Ramos (cell line): ENCODE measurements around the gene CYB5A.
"Not testable (repeated sequence)": the region's sequence is repeated elsewhere in the genome, so short reads cannot be mapped to it uniquely, and the experiment has no call there.

Experiments
- in situ Hi-C: fragments of 300-500 bp; cut with MboI; formaldehyde crosslinking; loops from one replicate; pipeline ENCODE4 v1.14.3; 2022; ENCODE audit warnings: low sequenced_read_pairs; ENCODE audit not compliant: unreplicated experiment

CYB5A gene, protein sequence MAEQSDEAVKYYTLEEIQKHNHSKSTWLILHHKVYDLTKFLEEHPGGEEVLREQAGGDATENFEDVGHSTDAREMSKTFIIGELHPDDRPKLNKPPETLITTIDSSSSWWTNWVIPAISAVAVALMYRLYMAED

DNA sequence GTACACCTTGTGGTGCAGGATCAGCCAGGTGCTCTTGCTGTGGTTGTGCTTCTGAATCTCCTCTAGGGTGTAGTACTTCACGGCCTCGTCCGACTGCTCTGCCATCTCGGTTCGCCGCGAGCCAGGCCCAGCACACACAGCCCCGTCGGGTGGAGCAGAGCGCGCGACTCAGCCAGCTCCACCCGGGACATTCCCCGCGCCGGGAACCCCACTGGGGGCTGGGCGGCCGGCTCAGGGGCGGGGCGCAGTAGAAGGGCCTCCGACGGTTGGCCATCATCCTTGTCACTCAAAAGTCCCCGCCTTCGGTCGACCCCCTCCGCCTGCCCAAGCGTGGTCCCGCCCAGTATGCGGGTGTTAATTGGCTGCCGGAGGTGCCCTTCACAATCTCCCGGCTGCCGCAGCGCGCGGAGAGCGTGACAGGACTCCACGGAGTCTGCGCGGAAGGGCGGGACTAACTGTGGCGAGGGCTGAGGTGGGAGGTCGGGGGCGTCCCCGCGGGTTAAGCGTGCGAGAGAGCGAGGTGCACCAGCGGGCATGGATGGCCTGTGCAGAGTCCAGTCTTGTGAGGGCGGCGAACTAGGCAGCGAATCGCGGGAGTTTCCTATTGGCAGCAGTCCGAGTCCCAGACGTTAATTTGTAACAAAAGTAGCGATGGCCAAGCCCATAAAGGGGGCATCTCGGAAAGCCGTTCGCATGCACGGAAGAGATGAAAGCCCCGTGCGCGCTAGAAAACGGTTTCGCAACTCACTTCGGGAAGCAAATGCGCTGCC is at the start of gene CYB5A:
TSS of gene CYB5A (minus strand) at position 193 of the 770 bp plus-strand sequence. CDS start at position 105, 88 bp downstream.
- in situ Hi-C loops: no loop called here

DNA sequence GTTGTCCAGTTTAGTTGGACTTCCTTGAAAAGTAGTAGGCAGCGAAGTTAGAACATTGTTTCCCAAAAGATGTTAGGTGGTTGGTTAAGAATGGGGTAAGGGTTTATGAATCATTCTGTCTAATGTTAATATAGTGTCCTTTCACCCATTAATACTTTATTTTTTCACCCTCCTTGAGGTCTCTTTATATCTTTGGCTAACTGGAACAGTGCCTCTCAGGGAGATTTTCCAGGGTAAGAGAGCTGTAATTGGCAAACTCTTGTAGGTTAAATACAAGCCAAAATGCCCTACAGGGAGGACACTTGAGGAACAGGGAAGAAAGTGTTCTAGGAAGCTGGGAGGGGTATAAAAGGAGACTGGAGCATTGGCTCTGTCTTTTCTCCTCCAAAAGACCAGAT is 46.1 kb upstream of the CYB5A start:
- in situ Hi-C loops: no loop called here

DNA sequence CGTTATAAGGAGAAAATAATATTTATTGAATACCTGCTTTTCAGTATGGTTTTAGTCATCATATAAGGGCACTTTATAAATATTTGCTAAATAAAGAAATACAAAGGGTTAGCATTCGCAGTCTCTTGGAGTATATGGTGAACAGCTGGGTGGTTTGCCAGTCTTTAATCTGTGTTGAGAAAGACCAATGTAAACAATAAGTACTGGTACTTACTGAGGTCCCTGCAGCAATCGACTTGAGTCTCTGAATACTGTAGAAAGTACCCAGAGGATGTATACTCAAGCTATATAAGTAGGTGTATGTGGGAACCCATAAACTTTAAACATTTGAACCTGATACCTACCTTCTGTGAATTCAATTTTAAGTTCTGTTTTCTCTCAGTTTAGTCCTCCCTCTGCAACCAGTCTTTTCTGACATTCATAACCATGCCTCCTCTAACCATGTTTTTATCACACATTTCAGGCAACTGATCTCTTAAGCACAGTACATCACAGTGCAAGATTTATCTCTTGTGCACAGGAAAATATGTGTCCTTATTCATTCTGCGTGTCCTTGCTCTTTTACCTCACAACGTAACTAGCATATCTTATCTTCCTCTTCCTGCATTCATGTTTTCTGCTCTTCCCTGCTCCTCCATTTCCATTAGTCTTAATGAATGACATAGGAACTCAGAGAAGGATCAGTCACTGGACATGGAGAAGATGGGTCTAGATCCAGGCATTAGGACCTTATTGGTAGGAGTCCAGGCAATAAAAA is 45.6 kb upstream of the CYB5A start:
- in situ Hi-C loops: no loop called here

DNA sequence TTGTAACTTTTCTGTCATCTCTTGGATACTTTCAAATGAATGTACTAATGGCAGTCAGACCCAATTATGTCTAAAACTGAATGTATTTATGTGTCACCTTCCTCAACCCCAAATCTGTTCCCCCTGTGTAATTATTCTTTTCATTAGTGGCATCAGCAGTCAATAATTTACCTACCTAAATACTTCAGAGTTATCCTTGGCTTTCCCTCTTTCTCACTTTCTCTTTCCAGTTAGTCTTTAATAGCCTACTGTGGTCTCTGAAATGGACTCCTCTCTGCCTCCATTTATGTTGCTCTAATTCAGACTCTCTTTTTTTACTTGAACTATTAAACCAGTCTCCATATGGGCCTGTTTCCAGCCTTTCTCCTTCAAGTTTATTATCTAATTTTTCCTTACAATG is 44.9 kb upstream of the CYB5A start:
- in situ Hi-C loops: no loop called here

DNA sequence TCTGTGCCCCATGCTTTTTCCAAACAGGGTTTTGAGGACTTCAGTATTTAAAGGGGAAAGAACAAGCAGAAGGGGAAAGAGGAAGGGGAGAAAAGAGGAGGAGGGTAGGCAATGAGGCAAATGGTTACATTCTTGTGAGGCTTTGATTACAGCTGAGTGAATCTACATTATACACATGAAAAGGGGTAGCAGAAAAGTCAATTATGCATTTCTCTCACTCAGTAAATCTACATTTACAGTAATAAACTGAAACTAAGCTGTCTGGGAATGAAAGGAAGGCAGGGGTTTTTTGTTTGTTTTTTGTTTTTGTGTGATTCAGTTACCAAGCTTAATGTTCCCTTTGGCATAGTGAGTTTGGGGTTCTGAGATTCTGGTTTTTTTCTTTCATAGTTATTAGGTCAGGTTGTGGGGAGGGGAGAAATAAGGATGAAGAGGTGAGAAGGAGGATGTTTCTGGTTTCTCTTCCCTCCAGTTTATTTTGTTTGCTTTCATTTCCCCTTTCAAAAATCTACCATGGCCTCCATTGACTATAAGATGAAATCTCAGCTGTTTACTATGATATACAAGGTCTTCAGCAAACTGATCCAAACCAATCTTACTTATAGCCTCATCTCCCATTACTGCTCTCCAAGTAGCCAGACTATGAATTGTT is 42.6 kb upstream of the CYB5A start:
- in situ Hi-C loops: no loop called here

DNA sequence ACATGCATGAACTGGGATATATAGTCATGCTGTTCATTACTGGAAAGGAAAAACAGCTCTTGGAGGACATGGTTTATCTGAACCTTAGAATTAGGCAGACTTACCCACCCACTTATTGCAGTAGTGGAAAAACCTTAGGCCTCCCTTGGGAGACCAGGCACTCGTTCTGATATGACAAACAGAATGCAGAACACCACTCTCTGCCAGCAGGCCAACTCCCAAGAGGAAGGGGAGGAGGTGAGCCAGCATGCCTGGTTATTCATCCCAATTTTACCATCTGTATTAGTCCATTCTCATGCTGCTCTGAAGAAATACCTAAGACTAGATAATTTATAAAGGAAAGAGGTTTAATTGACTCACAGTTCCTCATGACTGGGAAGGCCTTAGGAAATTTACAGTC is 41.3 kb upstream of the CYB5A start:
- in situ Hi-C loops: no loop called here

DNA sequence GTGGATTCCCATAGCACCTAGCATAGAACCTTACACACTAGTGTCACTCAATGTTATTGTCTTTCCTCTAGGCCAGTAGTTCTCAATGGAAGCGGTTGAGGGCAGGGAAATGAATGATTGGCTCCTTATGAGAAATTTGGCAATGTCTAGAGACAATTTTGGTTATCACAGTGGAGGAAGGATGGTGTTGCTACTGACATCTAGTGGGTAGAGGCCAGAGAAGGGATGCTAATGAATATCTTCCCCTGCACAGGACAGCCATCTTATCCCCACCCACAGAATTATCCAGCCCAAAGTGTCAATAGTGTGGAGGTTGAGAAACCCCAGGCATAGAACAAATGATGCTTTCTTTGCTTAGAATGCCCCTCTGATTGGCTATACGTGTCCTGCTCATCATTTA is 39.6 kb upstream of the CYB5A start:
- in situ Hi-C loops: no loop called here

DNA sequence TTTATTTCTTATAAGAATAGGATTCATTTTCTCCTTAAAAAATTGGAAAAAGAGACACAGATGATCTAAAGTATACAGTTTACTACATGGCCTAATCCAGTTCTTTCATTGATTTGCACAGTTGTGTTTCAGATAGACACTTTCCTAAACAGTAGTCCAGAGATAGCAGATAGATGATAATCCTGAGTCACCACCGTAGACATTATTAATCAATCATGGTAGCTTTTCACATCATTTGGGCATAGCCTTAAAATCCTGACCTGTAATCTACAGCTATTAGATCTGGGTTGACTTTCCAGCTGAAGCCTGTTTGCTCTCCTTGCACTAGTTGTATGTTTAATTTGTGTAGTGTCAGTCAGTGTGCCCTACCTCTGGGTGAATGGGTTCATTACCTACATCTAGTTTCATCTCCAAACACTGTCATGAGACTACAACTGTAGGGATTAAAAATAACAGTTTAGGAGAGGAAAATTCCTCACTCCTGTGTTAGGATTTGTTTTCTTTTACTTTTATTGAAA is 38.0 kb upstream of the CYB5A start:
- in situ Hi-C loops: no loop called here

DNA sequence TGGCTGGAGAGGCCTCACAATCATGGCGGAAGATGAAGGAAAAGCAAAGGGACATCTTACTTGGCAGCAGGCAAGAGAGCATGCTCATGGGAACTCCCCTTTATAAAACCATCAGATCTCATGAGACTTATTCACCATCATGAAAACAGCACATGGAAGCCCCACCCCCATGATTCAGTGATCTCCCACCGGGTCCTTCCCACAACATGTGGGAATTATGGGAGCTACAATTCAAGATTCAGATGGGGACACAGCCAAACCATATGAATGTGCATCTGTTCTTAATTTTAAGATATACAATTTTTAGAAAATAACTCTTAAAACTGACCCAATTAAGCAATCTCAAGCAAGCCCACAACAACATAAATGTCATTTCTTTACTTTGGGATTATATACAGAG is 36.4 kb upstream of the CYB5A start:
- in situ Hi-C loops: no loop called here

DNA sequence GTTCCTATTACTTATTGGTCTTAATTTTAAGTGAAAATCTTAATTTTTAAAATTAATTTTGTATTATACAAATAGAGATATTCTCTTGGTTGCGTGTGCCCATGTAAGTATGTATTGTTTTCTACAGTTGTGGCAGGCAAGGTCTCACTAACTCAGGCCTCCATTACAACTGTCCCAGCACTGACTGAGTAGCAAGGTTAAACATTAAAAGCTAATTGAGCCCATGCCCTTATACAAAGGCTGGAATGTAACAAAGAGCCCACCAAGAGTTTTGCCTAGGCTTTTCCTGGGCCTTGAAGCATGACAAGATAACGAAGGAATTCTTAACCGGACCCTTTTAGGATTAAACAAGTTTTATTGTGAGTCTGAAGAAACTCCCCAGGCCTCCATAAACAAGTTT is 35.0 kb upstream of the CYB5A start:
- in situ Hi-C loops: not testable (repeated sequence)

DNA sequence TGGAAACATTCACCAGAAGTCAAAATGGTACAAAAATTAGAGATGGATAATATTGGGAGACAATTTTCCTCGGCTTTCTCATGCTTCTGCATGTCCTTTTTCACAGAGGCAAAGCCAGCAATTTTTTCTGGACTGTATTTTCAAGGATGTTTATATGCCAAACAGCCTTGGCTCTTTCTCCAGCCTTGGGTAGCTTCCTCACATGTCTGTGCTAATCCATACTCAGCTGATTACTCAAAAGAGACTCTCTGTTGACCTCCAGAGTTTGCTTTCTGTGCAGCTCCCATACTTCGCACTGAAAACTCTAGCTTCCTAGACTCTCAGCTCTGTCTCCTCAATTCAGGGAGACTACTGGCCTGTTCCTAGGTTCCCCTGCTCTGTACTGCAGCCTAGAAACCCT is 34.5 kb upstream of the CYB5A start:
- in situ Hi-C loops: no loop called here

DNA sequence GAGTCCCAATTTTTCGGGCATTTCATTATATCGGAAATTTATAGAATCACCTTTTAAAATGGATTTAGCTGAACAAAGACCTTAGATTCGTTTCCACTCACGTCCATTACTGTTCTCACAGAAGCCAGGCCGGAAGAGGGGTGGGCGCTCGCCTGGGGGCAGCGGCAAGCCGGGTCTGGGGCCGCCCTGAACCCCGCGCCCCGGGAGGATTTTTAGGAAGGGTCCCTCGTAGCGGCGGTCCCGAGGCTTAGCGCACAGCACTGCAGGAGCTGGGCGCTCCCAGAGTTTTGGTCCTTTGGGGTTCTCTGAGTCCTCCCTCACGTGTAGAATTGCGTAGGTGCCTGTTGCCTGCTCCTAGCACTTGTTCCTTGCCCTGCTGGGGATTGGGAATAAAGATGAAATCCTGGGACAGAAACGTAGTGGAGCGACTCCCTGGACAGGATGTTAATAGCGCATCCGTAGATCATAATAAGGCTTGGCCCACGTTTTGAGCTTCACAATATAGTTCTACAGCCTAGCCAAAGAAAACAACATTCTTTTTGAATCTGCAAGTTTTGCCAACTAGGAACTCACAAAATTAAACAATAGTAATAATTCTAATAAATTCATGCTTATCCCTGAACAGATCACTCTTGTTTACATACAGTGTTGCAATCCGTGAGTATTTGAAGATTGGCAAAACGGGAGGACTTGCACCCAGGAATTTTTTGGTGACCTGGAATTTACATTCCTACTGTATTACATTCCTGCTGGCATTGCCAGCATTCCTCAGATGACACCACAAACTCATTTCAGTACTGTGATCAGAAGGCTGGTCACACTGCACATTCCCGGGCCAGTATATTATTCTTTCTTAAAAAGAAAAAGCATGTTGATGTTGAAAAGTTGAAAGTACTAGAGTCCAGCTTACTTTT is 24.8 kb upstream of the CYB5A start:
- in situ Hi-C loops: no loop called here

DNA sequence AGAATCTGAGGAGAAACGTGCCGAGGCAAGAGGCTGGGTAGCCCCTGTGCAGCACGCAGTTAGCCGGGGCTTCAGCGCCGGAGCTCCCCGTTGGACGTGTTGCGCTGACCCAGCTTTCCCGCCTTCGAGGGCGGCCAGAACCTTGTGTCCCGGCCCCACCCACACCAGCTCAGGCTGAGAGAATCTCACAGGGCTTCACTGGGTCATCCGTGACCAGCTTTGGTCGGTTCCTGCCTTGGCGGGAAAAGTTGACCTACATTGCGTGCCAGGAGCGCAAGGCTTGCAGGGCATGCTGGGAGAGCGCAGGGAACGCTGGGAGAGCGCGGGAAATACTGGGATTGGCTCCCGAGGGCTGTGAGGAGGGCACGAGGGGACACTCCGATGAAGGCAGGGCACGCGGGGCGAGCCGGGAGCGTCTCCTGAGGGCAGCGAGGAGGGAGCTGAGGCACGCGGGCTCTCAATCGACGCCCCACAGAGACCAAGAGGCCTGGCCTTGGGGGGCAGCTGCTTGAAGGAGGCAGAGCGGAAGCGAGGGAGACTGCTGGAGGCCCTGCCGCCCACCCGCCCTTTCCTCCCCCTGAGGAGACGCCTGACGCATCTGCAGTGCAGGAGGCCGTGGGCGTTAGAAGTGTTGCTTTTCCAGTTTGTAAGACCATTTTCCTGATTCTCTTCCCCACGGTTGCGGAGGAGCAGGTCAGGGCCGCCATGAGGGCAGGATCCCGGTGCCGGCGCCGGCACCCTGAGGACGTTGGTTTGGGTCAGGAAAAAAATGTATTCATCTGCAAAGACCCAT is 23.9 kb upstream of the CYB5A start, which contains the start of gene C18orf63:
TSS of gene C18orf63 (plus strand) at position 376 of the 793 bp plus-strand sequence. CDS start 2,027 bp downstream, outside the sequence.
- in situ Hi-C loops: no loop called here

DNA sequence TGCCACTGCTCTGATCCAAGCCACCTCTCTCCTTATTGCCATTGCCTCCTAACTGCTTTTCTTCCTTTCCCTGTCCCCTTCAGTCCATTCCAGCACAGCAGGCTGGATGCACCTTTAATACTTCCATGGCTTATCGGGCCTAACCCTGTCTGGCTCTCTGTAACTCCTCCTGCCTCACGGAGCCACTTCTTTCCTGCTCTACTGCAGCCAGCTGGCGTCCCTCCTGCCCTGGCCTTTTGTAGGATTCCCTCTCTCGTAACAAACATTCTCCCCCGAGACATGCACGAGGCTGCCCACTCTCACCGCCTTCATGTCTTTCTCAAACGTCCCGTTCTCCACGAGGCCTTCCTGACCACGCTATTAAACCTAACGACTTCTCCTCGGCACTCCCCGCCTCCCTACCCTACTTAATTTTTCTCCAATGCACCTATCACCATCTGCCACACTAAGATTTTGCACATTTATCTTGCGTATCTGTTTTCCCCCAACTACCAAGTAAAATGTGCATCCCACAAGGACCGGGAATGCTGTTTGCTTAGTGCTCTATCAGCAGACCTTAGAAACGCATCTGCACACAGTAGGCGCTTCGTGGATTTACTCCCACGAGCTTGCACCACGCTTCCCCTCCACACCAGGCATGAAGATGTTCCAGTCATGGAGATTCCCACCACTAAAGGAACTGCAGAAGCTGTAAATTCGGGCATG is 23.1 kb upstream of the CYB5A start:
- in situ Hi-C loops: no loop called here

DNA sequence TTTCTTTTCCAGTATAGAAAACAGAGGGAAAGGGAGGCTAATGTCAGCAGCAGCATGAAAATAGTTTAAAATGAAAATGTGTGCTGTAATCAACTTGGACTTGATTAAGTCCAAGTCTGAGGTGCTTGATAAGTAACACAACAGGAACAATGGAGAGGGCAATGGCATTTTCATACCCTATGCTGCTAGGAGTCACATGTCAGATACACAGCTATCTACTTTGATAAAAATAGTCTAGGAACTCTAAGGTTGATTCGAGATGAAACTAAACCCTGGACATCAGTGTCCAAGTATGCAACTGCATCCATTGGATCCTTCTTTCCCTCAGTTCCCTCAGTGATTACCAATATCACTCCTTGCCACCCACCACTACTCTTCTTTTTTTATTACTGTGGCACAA is 19.2 kb upstream of the CYB5A start:
- in situ Hi-C loops: no loop called here

DNA sequence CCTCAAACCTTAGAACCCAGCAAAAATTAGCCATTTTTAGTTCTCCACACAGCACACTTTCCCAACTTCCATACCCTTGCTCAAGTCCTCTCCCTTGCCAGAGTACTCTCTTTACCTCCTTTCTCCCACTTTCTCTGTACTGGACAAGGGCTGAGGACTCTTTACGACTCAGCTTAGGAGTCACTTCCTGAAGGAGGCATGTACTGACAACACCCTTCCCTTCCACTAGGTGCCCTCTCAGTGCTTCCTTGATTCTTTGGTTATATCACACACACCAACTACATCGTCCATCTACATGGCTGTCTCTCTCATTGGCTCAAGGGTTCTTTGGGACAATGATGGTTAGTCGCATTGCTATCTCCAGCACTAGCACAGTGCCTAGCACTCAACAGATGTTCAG is 18.6 kb upstream of the CYB5A start:
- in situ Hi-C loops: no loop called here

DNA sequence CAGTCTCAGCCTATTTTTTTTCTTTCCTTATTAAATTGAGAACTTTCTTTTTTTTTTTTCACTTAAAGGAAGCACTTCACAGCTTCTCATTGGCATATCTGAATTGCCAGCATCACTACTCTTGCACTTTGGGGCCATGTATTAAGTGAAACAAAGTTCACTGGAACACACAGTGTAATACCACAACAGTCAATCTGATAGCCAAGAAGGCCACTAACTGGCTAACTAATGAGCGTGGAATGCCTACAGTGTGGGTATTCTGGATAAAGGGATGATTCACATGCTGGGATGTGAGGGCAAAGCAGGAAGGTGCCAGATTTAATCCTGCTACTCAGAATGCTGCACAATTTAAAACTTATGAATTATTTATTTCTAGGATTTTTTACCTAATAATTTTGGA is 12.2 kb upstream of the CYB5A start:
- in situ Hi-C loops: no loop called here

DNA sequence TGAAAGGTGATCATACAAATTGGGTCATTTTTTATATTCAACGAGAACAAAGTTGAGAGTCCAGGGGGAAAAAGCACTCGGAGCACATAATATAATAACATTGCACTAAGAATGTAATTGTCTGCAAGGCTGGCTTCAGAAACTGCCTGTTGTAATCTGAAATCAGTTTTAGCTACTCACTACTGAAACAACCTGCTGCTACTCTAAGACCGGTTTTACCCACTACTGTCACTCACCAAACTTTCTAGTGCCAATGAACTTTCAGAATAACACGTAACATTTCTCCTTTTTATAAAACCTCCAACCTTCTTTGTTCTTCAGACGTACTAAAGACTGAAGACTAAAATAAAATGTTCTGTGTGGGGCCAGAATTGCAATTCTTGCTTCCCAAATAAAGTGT is 11.5 kb upstream of the CYB5A start:
- in situ Hi-C loops: no loop called here
